ENCODE results near the gene PSMA2.

Gene PSMA2

GRCh38 chr7:42939457-42940240 lies 7.7 kb upstream of the PSMA2 start:
- no peak for TF ChIP-seq CTCF (IDR thresholded peaks at IDR 0.05; ENCODE audit: extremely low read depth, missing control alignments)
- DNase-seq (ENCODE audit: low spot score), result no peak

DNA sequence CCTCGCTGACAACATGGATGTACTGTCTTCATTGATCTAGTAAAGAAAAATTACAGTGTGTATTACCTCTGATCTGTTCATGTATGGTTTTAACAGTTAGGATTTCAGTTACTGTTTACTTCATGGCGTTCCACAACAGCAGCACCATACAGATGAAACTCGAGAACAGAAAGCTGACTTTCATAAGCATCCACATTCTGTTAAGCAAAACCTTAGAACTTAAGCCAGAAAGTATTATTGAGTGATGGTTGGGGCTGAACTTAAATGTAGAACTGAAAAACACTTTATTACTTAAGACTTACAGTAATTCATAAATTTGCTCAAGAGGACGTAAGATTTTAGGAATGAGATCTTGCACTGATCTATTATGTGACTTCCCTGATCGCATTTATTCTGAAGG lies 3.9 kb upstream of the PSMA2 start:
- no peak for DNase-seq (ENCODE audit: low spot score)
- TF ChIP-seq CTCF (IDR thresholded peaks at IDR 0.05; ENCODE audit: extremely low read depth, missing control alignments), result no peak

DNA sequence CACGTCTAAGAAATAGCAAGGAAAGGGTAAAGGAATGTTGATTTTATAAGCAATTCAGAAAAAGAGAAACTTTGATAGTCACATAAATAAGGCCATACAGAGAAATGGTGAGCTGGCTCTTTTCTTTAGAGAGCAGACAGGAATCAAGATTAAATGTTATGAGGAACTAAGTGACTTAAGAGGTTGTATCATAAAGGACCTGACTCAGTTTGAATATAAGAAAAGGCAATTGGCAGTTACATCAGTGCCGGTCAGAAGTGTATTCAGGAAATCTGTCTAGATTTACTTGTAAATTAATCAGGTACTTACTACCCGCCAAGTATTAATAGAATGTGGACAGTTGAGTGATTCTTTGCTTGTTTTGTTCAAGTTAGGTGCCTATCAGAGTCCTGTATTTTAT lies 2.3 kb upstream of the PSMA2 start:
- DNase-seq (ENCODE audit: low spot score), result no peak
- TF ChIP-seq CTCF (IDR thresholded peaks at IDR 0.05; ENCODE audit: extremely low read depth, missing control alignments), result no peak

DNA sequence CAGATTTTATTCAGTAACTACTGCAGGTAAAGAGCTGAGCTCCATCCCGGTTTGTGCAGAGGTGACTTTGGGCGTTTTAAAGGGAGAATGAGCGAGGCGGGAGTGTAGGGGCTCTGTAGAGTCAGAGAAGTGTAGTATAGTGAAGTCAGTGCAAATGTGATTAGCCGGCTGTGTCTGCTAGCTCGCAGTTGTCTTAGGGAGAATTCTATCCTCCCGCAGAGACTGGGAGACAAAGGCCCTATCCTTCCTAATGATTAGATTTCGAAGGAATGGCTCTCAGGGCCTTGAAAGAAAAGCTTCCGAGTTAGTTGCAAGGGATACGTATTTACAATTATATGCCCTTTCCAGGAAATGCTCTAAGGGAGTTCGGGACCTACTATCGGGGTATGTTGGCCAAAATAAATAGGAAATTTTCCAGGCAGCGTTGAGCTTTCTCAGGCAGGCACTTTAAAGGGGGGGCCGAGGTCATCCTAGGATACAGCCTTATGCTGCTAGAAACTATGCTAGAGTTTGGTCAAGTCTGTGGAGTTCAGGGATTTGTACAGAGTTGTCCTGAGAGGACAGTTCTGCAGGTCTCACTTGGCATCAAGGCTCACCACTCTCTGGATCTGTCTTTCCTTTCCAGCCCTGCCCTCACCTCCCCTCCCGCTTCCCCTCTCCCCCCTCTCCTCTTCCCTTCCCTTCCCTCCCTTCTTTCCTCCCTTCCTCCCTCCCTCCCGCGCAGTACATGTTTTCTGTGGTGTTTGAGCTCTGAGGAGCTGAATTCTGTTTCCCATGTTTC lies 1.0 kb upstream of the PSMA2 start:
- TF ChIP-seq CTCF (IDR thresholded peaks at IDR 0.05; ENCODE audit: extremely low read depth, missing control alignments), result no peak
- DNase-seq (ENCODE audit: low spot score), result no peak

DNA sequence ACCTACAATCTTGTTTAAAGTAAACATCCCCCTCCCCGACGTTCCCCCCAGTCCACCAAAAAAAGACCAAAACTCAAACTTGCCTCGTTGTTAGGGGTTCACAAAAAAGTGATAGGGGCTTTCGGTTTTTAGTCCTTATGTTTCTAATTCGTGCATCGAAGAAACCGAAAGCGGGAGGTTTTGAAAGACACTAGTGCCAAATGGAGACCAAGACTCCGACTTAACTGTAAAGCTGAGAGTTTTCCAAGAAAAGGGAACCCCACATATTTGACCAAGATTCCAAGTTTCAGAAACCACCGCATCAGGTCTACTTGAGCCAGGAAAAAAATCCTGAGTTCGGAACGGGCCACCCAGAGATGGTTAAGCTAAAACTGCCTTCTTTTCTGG lies 534 bp downstream of the PSMA2 start:
- DNase-seq (ENCODE audit: low spot score), result no peak
- no peak for TF ChIP-seq CTCF (IDR thresholded peaks at IDR 0.05; ENCODE audit: extremely low read depth, missing control alignments)

DNA sequence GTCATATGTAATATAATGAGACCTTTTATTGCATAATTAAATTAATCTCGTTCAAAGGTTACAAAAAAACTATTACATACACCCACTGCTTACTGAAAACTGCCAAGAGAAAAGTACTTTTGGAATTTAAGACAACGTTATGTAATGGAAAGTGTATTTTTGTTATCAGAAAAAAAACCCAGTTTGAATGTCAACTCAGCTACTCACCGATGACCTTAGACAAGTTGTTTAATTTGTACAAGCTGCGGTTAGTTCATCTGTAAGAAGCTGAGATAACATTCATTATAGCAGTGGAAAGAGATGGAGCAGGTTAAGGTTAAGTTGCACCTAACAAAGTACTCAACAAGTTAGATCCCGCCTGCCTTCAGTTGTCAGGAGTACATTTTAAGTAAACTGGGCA lies 1.1 kb downstream of the PSMA2 start:
- no peak for TF ChIP-seq CTCF (IDR thresholded peaks at IDR 0.05; ENCODE audit: extremely low read depth, missing control alignments)
- no peak for DNase-seq (ENCODE audit: low spot score)

DNA sequence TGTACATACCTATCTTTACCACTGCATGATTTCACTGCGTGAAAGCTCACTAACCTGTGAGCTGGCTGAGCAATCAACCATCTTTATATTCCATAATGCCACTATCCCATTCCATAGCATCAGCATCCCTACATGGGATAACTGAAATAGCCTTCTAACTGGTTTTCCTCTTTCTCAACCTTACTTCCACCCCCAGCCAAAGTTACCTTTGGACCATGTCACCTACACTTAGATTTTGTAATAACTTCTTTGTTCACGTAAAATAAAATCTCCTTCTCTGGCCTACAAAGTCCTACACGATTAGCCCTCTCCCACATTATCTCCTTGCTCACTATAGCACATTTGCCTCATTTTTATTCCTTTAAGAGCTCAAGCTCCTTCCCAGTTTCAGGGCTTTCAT lies 2.5 kb downstream of the PSMA2 start:
- DNase-seq (ENCODE audit: low spot score), result no peak
- no peak for TF ChIP-seq CTCF (IDR thresholded peaks at IDR 0.05; ENCODE audit: extremely low read depth, missing control alignments)
